Stimulated activated CD8-positive, alpha-beta memory T cell treated with anti-CD3 and anti-CD28 coated beads, Interleukin-15, amount 100 ng/mL, for 4 hours (primary cell): ENCODE measurements around the gene PRSS38.

ENCODE experiments used
- DNase-seq, 2 donors: peaks; one replicate each; pipeline ENCODE4 v3.0.0-alpha.2; 2020; ENCODE audit warnings: low read depth in 2 of 2

PRSS38 gene

DNA sequence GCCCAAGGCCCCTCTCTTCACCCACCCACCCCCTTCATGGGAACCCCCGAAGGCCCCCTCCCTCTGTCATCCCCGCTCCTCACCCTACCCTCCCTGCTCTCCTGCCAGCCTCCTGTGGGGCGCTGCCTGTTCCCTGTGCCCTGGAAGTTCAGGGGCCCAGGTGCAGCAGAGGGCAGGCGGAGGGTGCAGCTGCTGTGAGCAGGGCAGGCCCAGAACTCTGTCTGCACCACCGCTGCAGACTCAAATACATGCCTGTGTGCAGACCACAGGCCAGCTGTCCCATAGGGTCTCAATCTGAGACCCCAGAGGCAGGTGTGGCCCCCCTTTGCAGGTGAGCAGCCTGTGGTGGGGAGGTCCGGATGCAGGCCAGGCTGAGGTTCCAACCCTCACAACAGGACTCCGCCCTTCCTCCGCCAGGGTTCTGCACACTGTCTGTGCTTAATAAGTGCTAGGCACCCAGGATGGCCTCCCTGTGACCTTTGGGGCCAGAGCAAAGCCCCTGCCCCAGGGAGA is 69.7 kb downstream of the PRSS38 start:
- DNase-seq = no peak

DNA sequence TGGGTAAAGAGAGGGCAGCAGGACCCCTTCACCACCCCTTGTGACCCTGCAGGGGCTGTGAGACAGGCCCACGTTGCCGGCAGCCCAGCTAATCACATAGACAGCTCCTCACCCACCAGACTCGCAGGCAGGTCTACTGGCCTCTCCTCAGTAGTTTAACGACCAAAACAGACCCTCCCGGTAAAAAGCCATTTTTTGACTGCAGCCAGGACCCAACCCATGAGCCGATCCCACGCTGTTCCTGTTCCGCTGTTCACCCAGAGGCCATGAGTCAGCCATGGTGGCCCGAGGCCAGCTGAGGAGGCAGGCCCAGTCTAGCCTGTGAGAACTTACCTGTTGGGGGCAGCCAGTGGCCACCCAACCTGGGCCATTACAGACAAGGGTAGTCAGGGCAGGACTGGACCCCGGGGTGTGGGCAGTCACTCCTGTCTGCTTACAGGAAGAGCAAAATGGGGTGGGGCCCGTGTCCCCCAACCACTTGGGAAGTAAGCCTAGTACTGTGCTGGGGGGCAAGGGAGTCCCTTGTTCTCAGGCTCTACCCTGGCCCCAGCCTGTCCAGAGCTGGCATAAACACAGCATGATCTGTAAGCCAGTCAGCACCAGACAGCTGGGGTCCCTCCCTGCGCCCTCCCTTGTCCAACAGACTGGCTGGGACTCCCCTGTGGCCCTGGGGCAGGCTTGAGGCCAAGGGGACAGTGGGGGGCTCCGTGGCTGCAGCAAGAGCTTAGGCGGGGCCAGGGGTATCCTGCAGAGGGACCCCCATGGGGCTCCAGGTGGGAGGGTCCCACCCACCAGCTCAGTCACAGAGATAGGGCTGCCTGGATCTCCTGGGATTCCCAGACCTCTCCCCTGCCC is 70.4 kb downstream of the PRSS38 start:
- no peak for DNase-seq

- no peak for DNase-seq
Observed at GRCh38 chr1:227886503-227886961, 71.1 kb downstream of the PRSS38 start.

GRCh38 chr1:227886993-227887696 is 71.7 kb downstream of the PRSS38 start:
- DNase-seq = no peak

DNA sequence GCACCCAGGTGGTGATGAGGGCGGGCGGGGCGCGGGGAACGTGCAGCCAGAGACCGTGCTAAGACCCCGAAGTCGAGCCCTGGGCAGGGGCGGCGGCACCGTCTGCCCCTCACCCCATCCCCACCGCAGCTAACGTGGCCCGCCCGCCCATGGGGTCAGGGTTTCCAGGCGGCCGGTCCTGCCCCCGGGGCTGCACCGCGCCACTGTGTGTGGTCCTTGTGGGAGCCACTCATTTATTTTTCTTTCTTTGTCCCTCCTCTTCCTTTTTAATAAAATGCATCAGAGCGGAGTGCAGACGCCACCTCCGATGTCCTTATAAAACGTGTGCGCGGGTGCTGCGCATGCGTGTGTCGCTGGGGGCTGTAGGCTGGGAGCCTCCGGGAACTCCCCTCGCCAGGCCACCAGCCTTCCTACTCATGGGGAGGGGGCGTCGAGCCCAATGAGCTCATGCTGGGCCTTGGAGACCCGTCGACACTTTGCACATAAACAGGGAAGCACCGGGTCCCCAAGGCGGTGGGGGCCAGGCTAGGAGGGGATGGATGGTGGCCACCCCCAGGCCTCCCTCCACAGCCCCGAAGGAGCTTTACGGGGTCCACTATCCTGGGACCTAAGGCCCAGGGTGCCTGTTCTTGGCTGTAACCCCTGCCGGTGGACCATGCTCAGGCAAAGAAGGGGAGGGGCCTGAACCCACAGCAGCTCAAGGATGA is 72.4 kb downstream of the PRSS38 start:
- no peak for DNase-seq

DNA sequence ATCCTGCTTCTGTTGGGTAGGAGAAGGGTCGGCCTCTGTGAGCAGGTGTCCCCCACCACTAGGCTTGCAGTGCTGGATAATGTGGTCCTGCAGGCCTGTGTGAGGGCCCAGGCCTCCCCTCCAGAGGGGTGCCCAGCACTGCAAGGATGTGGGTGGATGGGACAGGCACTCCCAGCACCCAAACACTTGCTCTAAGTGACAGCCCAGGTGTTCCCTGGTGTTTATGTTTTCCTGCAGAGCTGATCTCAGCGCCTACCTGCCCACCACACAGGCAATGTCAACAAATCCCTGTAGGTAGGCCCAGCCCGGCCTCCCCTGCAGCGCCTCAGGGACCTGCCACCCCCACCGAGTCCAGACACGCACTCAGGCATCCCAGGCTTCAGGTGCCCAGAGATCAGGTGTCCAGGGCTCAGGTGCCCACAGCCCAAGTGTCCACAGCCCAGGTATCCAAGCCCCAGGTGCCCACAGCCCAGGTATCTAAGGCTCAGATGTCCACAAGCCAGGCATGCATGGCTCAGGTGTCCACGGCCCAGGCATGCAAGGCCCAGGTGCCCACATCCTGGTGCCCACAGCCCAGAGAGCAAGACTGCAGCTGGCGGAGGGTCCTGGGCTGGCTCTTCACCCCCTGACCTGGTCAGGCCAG is 73.0 kb downstream of the PRSS38 start:
- no peak for DNase-seq

- no peak for DNase-seq
Observed at GRCh38 chr1:227889047-227889862, 73.8 kb downstream of the PRSS38 start.

- DNase-seq = no peak
Observed at GRCh38 chr1:227889863-227890405, 74.5 kb downstream of the PRSS38 start.

DNA sequence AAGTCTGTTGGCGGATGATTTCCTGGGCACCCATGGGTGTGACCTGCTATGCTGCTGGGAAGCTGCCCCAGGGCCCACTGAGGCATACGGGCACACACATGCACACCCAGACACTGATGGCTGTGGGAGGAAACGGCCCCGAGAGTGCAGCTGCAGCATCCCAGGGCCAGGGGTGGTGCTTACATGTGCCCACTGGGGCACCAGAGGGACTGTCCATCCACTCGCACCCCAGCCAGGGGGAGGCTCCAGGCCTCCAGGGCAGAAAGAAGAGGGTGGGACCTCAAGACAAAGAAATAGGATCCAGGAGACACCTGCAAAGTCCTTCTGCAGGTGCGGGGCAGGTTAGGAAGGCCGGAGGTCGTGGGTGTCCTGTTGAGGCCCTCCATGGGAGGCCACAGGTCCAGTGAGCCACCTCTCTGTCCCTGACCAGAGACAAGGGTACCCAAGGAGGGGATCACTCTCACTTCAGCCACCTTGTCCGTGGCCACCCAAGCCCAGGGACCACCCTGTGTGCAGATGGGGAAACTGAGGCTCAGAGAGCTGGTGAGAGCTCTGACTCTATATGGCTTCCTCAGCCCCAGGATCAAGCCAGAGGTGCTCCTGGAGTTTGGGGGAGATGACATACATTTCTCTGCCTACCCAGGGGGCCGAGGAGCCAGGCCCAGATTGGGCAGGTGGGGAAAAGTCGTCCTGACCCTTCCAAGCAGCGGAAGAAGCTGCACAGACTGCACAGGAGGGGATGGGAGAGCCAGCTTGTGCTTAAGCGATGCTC is 75.2 kb downstream of the PRSS38 start:
- no peak for DNase-seq

GRCh38 chr1:227891223-227891954 is 75.9 kb downstream of the PRSS38 start:
- no peak for DNase-seq

DNA sequence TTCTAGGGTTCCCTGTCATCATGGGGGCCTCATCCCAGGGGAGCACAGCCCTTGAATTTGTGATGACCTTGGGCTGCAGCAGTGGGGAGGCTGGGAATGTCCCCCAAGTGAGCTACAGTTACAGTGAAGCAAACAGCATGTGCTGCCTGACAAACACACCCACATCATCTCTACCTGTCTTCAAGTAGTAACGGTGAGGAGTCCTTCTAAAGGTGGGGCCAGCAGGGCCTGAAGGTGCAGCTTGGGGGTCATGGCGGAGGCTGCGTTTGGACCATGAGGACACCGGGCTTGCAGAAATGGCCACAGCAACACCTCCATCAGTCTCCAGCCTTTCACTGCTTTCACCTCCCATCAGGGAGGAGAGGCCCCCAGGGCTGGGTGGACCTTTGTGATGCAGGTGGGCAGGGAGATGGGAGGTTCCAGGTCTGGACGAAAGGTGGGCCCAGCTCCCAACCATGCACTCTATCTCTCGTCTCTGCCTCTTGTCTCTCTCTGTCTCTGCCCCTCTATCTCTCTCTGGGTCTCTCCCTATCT is 76.5 kb downstream of the PRSS38 start:
- DNase-seq = no peak

GRCh38 chr1:227892489-227893299 is 77.2 kb downstream of the PRSS38 start:
- no peak for DNase-seq

DNA sequence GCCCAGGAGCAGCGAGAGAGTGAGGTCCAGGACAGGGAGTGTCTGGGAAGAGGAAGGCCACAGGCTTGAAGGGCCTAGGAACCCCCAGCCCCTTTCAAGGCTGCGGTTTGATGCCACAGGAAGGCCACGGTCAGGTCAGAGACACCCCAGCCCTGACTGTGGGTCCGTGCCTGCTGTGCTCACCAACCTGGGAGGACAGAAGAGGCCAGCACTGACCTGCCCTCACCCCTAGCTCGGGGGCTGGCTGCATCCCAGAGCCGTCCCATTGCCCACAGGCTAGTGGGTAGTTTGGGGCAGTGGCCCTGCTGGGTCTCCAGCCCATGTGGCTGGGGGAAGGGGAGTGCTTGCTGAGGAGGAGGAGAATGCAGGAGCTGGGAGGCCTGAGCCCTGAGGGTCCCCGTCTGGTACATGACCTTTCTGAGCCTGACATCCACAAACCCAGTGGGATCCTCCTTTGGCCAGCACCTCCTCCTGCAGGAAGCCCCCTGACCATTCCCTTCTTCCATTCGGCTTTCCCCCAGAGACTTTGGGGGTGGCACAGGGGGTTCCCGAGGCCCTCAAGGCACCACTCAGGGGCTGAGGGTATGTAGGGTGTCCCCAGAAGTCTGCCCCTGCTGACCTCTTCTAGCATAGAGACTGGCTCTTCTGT is 77.9 kb downstream of the PRSS38 start:
- no peak for DNase-seq

GRCh38 chr1:227893949-227894721 is 78.7 kb downstream of the PRSS38 start:
- no peak for DNase-seq

GRCh38 chr1:227894831-227895451 is 79.5 kb downstream of the PRSS38 start:
- DNase-seq = no peak
